WI38 (cell line): ENCODE measurements around the gene KLHL17.
A peak's percentile ranks its signal among the peaks of the same experiment; 100 is the strongest.

Experiments used
- H3K4me3 ChIP-seq: 2 replicates; pipeline ENCODE4 v1.5.1; 2011; ENCODE audit warnings: low read depth, mild to moderate bottlenecking, control low read depth, low read length
- TF ChIP-seq, protein P1 (sequence below): IDR thresholded peaks from 2 replicates; pipeline ENCODE4 v1.5.1; 2012; ENCODE audit warnings: low read depth, mild to moderate bottlenecking, control low read depth, low read length

Gene KLHL17

DNA sequence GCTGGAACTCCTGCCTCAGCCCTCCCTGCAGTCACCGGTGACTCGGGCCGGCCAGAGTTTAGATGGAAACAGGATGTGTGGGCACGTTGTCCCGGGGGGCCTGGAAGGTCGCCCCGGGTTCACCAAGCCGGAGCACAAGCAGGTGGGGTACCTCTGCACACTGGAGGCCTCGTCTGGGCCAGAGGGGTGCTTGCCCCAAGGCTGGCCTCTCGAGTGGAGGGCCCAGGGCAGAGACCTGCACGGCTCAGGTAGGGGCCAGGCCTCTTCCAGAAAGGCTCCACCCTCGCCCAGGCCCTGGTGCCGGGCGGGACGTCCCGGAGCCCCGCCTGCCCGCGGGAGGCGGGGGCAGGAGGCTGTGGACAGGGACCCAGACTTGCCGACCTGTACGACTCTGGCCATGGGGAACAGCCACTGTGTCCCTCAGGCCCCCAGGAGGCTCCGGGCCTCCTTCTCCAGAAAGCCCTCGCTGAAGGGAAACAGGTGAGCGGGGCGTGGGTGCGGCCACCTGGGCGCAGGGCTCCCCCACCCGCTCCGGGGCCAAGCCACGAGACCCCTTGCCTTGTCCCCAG lies 5.8 kb downstream of the KLHL17 start, which contains the start of gene PLEKHN1:
Gene PLEKHN1, plus strand, starts transcription at position 348 of the 569 bp plus-strand sequence. Its CDS starts 50 bp downstream, at position 398.
- TF ChIP-seq, protein P1, sequence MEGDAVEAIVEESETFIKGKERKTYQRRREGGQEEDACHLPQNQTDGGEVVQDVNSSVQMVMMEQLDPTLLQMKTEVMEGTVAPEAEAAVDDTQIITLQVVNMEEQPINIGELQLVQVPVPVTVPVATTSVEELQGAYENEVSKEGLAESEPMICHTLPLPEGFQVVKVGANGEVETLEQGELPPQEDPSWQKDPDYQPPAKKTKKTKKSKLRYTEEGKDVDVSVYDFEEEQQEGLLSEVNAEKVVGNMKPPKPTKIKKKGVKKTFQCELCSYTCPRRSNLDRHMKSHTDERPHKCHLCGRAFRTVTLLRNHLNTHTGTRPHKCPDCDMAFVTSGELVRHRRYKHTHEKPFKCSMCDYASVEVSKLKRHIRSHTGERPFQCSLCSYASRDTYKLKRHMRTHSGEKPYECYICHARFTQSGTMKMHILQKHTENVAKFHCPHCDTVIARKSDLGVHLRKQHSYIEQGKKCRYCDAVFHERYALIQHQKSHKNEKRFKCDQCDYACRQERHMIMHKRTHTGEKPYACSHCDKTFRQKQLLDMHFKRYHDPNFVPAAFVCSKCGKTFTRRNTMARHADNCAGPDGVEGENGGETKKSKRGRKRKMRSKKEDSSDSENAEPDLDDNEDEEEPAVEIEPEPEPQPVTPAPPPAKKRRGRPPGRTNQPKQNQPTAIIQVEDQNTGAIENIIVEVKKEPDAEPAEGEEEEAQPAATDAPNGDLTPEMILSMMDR, result no peak
- peak within 1 kb of the TSS; percentile 61 for H3K4me3 ChIP-seq

DNA sequence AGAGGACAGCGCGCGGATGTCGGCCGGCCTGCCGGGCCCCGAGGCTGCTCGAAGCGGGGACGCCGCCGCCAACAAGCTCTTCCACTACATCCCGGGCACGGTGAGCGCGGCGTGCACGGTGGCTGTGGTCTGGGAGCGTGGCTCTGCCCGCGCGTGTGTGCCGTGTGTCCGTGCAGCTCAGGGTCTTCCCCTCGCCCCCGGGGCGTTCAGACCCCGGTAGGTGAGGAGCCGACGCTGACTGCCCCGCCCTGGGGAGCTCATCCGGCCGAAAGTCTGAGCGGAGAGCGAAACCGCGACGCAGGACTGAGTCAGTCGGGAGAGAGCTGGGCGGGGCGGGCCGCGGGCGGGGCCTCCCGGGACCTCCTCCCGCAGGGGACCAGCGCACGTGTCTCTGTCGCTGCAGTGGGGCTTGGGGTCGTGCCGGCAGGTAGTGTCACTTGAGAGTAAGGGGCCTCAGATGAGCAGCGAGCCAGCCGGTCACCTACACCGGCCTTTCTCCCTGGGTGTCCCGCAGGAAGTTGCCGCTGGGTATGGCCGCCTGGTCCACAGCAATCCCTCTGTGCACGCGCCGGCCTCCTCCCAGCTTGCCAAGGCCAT lies 6.4 kb downstream of the KLHL17 start:
- TF ChIP-seq, protein P1, result no peak
- H3K4me3 ChIP-seq, result peak overlapping the region; percentile 61

DNA sequence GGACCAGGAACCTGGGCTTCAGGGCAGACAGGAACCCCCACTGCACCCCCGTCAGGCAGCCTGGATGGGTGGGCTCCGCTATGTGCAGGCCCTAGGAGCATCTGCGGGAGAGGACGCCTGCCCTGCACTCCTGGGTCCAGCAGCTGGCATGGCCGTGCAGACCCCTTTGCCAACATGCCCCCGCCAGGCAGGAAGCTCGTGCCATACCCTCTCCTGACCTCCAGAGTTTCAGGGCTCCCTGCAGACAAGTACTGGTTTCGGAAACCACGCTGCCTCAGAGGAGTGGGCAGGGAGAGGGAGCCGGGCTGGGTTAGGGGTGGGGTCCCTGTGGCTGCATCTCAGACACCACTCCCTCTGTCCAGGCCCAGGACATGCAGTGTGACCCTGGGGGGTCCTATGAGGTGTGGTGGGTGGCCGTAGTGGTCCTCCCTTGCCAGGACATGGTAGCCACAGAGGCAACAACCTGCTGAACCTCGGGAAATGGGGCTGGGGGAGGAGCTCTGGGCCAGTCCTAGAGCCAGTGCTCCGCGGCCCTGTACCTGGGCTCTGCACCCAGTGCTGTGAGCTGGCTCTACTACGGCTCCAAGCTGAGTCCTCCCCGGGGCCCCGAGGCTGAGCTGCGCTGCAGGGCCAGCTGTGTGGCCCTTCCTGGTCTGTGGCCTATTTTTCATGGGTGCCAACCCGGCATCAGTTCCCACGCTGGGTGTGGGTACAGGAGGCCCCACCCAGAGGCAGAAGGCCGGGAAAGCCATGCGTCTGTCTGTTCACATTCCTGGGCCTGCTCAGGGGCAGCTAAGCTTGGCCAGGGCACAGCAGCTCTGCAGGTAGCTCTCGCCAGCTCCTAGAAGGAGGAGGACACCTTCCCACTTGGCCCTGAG lies 7.3 kb downstream of the KLHL17 start:
- TF ChIP-seq, protein P1, result no peak
- H3K4me3 ChIP-seq, result no peak overlapping the region

DNA sequence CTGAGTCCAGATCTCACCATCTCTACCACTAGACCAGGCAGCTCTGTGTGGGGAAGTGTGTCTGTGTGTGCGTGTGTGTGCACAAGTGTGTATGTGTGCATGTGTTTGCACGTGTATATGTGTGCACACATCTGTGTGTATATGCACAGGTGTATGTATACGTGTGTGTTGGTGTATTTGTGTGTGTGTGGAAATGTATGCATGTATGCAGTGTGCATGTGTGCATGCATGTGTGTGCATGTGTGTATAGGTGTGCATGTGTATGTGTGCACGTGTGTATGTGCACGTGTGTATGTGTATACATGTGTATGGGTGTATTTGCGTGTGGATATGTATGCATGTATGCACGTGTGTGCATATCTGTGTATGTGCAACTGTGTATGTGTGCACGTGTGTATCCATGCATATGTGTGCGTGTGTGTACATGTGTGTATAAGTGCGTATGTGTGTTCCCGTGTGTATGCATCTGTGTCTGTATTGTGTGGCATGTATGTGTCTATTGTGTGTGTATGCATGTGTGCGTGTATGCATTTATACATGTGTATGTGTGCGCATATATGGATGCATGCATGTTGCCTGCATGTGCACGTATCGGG lies 9.0 kb downstream of the KLHL17 start:
- H3K4me3 ChIP-seq, result no peak overlapping the region
- TF ChIP-seq, protein P1, result no peak

DNA sequence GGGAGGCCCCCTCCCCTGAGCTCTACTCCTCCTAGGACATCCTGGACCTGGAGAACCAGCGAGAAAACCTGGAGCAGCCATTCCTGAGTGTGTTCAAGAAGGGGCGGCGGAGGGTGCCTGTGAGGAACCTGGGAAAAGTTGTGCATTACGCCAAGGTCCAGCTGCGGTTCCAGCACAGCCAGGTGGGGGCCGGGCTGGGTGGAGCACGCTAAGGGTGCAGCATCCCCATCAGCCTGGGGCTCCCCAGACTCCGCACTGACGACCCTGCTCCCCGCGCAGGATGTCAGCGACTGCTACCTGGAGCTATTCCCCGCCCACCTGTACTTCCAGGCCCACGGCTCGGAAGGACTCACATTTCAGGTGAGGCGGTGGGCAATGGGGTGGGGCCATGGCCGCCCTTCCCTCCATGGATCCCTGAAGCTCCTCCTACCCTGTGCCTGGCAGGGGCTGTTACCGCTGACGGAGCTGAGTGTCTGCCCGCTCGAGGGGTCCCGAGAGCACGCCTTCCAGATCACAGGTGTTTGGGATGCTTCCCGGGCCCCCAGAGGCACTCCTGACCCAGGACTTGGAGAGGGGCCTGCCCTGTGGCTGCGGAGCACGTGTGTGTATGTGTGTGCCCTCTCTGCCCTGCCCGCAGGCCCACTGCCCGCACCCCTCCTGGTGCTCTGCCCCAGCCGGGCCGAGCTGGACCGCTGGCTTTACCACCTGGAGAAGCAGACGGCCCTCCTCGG lies 10.0 kb downstream of the KLHL17 start:
- H3K4me3 ChIP-seq, result no peak overlapping the region
- TF ChIP-seq, protein P1, result no peak

DNA sequence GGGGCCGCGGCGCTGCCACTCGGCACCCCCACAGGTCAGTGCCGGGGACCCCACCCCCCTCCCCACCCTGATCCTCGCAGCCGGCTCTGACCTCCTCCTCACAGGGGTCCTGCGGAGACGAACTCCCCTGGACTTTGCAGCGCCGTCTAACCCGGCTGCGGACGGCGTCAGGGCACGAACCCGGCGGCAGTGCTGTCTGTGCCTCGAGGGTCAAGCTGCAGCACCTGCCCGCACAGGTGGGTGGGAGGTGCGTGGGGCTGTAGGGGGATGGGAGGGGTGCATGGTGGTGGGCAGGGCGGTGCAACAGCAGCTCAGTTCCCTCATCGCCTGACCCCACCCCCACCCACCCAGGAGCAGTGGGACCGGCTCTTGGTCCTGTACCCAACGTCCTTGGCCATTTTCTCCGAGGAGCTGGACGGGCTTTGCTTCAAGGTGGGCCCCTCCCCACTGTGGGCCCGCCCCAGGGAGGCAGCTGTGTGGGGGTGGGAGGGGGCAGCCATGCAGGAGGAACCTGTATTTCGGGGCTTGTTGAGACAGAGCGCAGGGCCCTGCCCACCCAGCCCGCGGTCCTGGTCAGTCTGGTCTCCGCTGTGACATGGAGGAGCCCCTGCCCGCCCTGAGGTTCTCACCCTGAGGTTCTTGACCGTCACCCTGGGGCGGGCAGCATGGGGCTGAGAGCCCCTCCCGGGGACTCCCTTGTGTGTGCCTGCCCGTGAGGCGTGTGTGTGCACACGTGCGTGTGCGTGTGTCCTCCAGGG lies 10.8 kb downstream of the KLHL17 start:
- TF ChIP-seq, protein P1, result no peak
- no peak overlapping the region for H3K4me3 ChIP-seq
